ENCODE measurements around the gene PDE5A.

- no peak for TF ChIP-seq RFX5 (IDR thresholded peaks at IDR 0.05)
- no peak for TF ChIP-seq MAZ (IDR thresholded peaks at IDR 0.05; ENCODE audit: borderline replicate concordance, low read depth, low read length)
- TF ChIP-seq KDM1A (IDR thresholded peaks at IDR 0.05; ENCODE audit: low read depth): no peak
- TF ChIP-seq CTCF (IDR thresholded peaks at IDR 0.05): no peak
- no peak for TF ChIP-seq USF2 (IDR thresholded peaks at IDR 0.05)
- no peak for TF ChIP-seq CBX2 (IDR thresholded peaks at IDR 0.05; ENCODE audit: borderline replicate concordance, low read depth)
- TF ChIP-seq RARB (CRISPR knock-in tag; IDR thresholded peaks at IDR 0.05): no peak
- TF ChIP-seq POLR2A (IDR thresholded peaks at IDR 0.05; ENCODE audit: low read length): no peak
- TF ChIP-seq RAD21 (conservative IDR thresholded peaks at IDR 0.05 in 1 of 2, IDR thresholded peaks at IDR 0.05 in 1 of 2): no peak
- TF ChIP-seq HDAC2 (IDR thresholded peaks at IDR 0.05): no peak
- TF ChIP-seq REST (IDR thresholded peaks at IDR 0.05): no peak
Observed at GRCh38 chr4:119479835-119480234, 148.8 kb downstream of the PDE5A start.

Data from A549 (cell line).